T follicular helper cell (primary cell): Measurements from ENCODE around the gene ARMC2.
"Not testable (repeated sequence)": the region's sequence is repeated elsewhere in the genome, so short reads cannot be mapped to it uniquely, and the experiment has no call there.

Experiments
- DNase-seq: peaks from one replicate; pipeline ENCODE4 v3.0.0-alpha.2; 2020; ENCODE audit warnings: low read depth
- total RNA-seq, 2 experiments: gene quantifications; one replicate each; lab custom pipeline; 2026; lab: John Stamatoyannopoulos, UW

ARMC2 gene, protein sequence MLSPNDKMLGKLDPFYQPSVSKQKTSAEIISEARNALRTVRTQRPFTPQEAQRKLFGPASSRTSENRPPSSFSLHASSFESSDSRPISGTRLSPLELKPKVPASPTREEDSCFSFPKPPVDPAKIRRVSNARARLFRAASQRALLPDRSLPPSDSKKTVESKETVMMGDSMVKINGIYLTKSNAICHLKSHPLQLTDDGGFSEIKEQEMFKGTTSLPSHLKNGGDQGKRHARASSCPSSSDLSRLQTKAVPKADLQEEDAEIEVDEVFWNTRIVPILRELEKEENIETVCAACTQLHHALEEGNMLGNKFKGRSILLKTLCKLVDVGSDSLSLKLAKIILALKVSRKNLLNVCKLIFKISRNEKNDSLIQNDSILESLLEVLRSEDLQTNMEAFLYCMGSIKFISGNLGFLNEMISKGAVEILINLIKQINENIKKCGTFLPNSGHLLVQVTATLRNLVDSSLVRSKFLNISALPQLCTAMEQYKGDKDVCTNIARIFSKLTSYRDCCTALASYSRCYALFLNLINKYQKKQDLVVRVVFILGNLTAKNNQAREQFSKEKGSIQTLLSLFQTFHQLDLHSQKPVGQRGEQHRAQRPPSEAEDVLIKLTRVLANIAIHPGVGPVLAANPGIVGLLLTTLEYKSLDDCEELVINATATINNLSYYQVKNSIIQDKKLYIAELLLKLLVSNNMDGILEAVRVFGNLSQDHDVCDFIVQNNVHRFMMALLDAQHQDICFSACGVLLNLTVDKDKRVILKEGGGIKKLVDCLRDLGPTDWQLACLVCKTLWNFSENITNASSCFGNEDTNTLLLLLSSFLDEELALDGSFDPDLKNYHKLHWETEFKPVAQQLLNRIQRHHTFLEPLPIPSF
- 1.9 to 4.8 reads per million in 2 experiments for total RNA-seq

- DNase-seq, result peak; percentile 65
These were observed at the start of gene ARMC2 for GRCh38 chr6:108848116-108848868. ARMC2 (plus strand) TSS chr6:108848422; CDS start chr6:108854268, 5,846 bp downstream.

DNA sequence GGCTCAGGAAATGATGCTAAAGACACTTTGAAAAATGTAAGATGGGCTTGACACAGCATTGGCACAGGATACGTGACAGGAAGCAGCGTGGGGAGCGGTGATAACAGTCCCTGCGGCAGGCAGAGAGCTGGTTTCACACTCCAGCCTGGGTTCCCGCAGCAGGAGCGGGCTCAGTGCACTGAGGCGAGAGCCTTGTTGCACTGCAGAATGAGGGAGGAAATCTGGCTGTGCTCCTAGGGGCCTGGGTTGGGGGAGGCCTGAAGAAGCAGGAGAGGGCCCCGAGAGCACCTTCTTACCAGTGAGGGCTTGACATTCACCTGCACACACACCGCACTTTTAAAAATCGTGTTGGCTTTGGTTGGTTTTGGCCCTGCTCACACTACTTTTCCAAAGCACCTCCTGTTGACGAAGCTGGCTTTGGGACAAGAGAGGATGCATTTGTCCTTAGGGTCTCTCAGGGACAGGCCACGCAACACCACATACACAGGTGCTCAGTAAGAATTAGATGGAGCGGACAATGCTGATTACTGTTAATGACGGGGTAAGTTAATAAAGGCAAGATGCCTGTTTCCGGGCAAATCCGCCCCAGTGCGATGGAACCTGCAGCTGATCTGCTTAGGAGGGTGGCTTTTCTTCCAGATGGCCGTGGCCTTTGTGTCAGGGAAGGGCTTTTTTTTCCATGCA is 49.4 kb upstream of the ARMC2 start:
- DNase-seq, result peak; percentile 10

GRCh38 chr6:108799354-108799717 is 48.9 kb upstream of the ARMC2 start:
- DNase-seq, result no peak

DNA sequence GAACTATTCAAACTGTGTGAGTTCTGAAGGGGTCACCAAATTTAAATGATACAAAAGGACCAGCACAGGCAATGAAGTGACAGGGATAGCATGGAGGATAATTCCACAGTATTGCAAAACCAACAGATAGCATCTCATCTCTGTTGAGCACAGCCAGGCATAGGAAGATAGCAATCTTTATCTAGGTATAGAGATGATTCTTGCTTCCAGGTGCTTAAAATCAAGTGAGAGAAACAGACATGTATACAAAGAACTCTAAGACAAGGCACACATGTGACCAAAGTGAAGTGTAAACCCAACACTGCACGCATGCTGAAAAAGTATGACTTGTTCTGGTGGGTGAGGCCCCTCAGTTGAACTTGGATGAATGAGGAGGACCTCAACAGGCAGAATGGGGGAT is 48.4 kb upstream of the ARMC2 start:
- no peak for DNase-seq

DNA sequence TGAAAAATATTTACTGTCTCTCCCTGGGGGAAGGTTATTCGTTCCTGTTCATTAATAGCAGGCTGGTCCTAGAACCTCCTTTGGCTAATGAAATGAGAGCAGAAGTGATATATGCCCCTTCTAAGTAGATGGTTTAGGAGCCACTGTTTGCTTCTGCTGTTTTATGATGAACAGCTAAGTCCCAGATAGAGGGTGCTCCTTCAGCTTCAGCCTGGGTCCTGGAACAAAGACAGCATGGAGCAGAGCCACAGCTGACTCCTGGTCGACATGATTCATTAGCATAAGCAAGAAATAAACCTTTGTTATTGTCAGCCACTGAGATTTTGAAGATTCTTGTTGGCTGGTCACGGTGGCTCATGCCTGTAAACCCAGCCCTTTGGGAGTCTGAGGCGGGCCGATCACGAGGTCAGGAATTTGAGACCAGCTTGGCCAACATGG is 47.8 kb upstream of the ARMC2 start:
- DNase-seq, result no peak

DNA sequence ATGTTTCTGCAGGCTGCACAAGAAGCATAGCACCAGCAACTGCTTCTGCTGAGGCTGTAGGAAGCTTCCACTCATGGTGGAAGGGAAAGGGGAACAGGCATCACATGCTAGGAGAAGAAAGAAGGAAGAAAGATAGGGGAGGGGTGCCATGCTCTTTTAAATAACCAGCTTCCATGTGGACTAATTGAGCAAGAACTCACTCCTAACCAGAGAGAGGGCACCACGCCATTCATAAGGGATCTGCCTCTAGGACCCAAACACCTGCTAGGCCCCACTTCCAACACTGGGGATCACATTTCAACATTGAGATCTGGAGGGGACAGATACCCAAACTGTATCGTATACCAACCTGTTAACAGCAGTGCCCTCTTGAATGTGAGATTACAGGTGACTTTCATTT is 46.9 kb upstream of the ARMC2 start:
- no peak for DNase-seq

GRCh38 chr6:108803982-108804490 is 44.2 kb upstream of the ARMC2 start:
- no peak for DNase-seq

DNA sequence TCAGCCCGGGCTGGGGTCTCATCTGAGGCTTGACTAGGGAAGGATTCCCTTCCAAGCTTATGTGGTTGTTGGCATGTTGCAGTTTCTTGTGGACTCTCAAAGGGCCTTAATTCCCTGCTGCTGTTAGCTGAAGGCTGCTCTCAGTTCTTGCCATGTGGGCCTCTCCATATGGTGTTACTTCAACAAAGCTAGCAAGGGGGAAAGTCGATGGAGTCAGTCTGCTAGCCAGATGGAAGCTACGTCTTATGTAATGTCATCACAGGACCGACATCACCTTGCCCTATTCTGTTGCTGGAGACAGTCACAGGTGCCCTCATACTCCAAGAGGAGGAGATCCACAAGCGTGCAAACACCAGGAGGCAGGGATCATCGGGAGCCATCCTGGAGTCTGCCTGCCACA is 43.3 kb upstream of the ARMC2 start:
- DNase-seq, result no peak

- no peak for DNase-seq
These were observed 42.5 kb upstream of the ARMC2 start for GRCh38 chr6:108805611-108806167.

GRCh38 chr6:108806171-108806570 is 42.1 kb upstream of the ARMC2 start:
- no peak for DNase-seq

DNA sequence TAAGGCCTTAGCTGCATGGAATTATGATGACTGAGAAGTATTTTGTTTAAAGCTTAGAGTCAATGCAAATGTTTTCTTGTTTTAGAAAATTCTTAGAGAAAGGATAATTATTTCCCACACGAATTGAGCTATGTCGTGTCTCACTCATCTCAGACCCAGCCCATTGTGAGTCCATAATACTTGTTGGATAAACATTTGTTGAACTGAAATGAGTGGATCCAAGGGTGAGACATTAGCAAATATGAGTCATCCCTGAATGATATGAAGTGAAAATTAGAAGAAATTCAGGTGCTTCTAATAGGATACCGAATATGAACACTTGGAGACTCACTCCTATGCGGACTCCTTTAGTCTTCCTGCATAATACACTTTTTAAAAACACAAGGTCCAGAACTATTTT is 41.6 kb upstream of the ARMC2 start:
- DNase-seq, result no peak

DNA sequence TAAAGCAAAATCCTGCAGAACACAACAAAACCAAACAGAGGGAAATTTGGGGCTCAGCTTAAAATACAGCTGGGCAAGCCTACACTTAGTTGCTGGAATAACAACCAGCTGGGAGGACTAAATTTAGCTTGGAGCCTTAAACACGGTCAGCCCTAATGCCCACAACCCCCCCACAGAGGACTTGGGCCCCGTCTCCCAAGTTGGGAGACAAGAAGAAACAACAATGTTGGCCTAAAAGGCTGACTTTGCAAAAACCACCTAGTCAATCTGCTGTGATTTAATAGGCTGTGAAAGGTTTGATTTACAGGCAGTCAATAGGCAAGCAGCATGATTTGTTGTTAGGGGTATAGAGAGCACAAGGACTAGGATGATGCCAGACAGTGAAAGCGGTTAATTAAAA is 40.3 kb upstream of the ARMC2 start:
- no peak for DNase-seq

DNA sequence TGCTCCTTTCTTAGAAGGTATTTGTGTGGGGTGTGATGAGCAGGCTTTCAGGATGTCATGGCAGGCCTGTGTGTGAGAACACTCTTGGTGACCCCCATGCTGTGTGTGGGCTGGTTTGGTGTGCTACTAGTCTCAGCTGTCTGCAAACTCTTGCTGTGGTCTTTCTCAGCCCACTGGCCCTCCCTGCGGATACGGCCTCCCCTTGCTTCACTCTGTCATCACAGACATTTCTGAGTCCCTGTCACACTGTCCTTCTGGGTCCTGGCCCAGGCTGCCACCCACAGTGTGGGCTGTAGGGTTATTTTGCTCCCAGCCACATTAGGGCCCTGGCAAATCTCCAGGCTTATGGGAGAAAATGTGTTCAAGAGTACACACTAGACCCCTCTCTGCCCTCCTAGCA is 39.0 kb upstream of the ARMC2 start:
- no peak for DNase-seq

- no peak for DNase-seq
These were observed 38.1 kb upstream of the ARMC2 start for GRCh38 chr6:108810057-108810643.

GRCh38 chr6:108811490-108811889 is 36.7 kb upstream of the ARMC2 start:
- DNase-seq, result no peak

GRCh38 chr6:108813218-108813617 is 35.0 kb upstream of the ARMC2 start:
- DNase-seq, result not testable (repeated sequence)

GRCh38 chr6:108817276-108817675 is 30.9 kb upstream of the ARMC2 start:
- not testable (repeated sequence) for DNase-seq

- no peak for DNase-seq
These were observed 28.2 kb upstream of the ARMC2 start for GRCh38 chr6:108820006-108820405.

- no peak for DNase-seq
These were observed 25.8 kb upstream of the ARMC2 start for GRCh38 chr6:108822401-108822800.

DNA sequence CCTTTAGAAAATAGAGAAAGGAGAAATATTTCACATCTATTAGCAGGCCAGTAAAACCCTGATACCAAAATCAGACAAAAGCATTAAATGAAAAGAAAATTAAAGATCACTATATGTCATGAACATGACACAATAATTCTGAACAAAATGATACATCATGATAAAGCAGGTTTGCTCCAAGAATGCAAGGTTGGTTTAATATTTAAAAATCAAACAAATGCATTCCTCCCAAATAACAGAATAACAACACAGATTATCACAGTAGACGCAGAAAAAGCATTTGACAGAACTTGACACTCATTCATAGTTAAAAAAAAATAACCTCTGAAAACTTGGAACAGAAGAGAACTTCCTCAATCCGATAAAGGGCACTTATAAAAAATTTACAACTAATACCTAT is 22.9 kb upstream of the ARMC2 start:
- DNase-seq, result no peak

GRCh38 chr6:108831104-108831503 is 17.1 kb upstream of the ARMC2 start:
- DNase-seq, result no peak
